ENCODE results near the gene CAND1.
"Not testable (repeated sequence)": the region's sequence is repeated elsewhere in the genome, so short reads cannot be mapped to it uniquely, and the experiment has no call there.

The CAND1 gene

DNA sequence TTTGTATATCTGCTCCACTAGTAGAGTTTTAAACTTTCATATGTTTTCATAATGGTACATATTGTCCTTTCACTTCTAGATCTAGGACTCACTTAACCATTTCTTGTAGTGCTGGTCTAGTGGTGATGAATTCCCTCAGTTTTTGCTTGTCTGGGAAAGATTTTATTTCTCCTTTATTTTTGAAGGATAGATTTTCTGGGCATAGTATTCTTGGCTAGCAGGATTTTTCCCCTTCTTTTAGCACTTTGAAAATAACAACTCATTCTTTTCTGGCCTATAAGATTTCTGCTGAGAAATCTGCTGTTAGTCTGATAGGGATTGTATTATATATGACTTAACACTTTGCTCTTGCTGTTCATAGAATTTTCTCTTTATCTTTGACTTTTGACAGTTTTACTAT, 69.3 kb downstream of the CAND1 start:
- no peaks in the 10 kb centered on the region for H3K4me1 ChIP-seq (ENCODE audit: insufficient read depth, low read length)
- no peaks in the 10 kb centered on the region for H3K36me3 ChIP-seq (ENCODE audit: insufficient read depth, low read length)
- no peaks in the 10 kb centered on the region; the same call in 1 of the 2 replicates for H3K9me3 ChIP-seq (ENCODE audit: control insufficient read depth, insufficient read depth, low read length)
- H3K9ac ChIP-seq (ENCODE audit: low read depth, low read length), result no peak overlapping the region

DNA sequence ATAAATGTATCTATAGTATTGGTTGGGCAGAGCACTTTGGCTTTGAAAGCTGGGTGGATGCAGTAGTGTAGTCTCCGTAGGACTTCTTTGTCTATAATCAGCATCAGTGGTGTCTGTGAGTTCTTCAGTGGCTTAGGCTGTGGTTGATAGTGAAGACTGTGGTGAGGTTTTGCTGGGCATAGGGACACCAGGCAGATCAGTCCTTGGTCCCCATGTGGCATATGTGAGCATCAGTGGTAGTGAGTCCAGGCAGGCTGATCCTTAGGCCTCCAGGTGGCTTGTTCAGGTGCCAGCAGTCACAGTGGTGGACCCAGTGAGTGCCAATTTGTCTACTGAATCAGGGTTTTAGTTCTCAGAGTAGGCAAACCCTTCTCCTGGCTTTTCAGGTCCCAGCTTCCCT, 70.4 kb downstream of the CAND1 start:
- Histone ChIP-seq H3K9ac (ENCODE audit: low read depth, low read length) (no peak overlapping the region), H3K4me1 (ENCODE audit: insufficient read depth, low read length) (no peaks in the 10 kb centered on the region), H3K9me3 (ENCODE audit: control insufficient read depth, insufficient read depth, low read length) (no peaks in the 10 kb centered on the region; the same call in 1 of the 2 replicates), H3K36me3 (ENCODE audit: insufficient read depth, low read length) (no peaks in the 10 kb centered on the region)

- not testable (repeated sequence) for H3K9ac ChIP-seq (ENCODE audit: low read depth, low read length); H3K36me3 ChIP-seq (ENCODE audit: insufficient read depth, low read length); H3K4me1 ChIP-seq (ENCODE audit: insufficient read depth, low read length); H3K9me3 ChIP-seq (ENCODE audit: control insufficient read depth, insufficient read depth, low read length)
Measured at GRCh38 chr12:67341086-67341485, 71.9 kb downstream of the CAND1 start.

DNA sequence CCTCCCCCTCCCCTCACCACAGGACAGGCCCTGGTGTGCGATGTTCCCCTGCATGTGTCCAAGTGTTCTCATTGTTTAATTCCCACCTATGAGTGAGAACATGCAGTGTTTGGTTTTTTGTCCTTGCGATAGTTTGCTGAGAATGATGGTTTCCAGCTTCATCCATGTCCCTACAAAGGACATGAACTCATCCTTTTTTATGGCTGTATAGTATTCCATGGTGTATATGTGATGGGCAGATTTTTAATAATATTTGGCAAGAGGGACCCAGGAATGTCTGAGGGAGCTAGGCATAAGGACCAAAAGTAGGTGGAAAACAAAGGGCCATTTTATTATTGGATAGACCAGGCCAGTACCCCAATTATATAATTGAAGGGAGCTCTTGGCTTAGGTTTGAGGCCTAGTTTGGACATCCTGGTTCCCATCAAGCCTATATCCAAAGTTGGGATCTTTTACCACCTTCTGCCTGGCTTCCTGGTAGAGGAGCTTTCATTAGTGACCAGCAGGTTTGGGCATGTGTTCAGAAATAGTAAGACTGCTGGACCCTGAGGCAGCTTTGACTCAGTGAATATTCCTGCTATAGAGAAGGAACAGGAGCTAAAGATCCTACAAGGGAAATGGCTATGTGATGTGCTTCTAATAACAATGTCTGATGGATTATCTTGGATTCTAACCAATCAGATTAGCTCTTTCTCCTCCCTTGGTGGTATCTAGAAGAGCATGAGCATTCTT, 76.0 kb downstream of the CAND1 start:
- Histone ChIP-seq H3K4me1 (ENCODE audit: insufficient read depth, low read length) (no peaks in the 10 kb centered on the region), H3K9ac (ENCODE audit: low read depth, low read length) (no peak overlapping the region), H3K9me3 (ENCODE audit: control insufficient read depth, insufficient read depth, low read length) (no peaks in the 10 kb centered on the region), H3K36me3 (ENCODE audit: insufficient read depth, low read length) (no peaks in the 10 kb centered on the region; the same call in 1 of the 2 replicates)

DNA sequence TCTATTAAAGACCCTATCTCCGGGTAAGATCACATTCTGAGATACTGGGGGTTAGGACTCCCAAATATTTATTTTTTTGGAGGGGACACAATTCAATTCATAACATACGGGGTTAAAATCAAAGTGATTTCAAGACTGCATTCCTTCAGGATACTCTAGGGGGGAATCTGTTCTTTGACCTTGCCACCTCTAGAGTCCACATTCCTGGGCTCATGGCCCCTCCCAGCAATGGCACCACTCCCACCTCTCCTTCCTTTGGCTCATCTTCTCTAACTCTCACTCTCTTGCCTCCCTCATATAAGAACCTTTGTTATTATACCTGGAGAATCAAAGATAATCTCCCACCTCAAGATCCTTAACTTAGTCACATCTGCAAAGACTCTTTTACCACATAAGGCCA, 79.5 kb downstream of the CAND1 start:
- Histone ChIP-seq H3K36me3 (ENCODE audit: insufficient read depth, low read length) (no peaks in the 10 kb centered on the region; the same call in 1 of the 2 replicates), H3K9ac (ENCODE audit: low read depth, low read length) (no peak overlapping the region), H3K9me3 (ENCODE audit: control insufficient read depth, insufficient read depth, low read length) (no peaks in the 10 kb centered on the region), H3K4me1 (ENCODE audit: insufficient read depth, low read length) (no peaks in the 10 kb centered on the region)

- no peaks in the 10 kb centered on the region; the same call in 1 of the 2 replicates for H3K36me3 ChIP-seq (ENCODE audit: insufficient read depth, low read length)
Measured at GRCh38 chr12:67352682-67353081, 83.5 kb downstream of the CAND1 start.

GRCh38 chr12:67354322-67354721, 85.2 kb downstream of the CAND1 start:
- H3K9ac ChIP-seq (ENCODE audit: low read depth, low read length), result no peak overlapping the region
- H3K9me3 ChIP-seq (ENCODE audit: control insufficient read depth, insufficient read depth, low read length), result no peaks in the 10 kb centered on the region
- H3K4me1 ChIP-seq (ENCODE audit: insufficient read depth, low read length), result no peaks in the 10 kb centered on the region
- H3K36me3 ChIP-seq (ENCODE audit: insufficient read depth, low read length), result no peaks in the 10 kb centered on the region

More at GRCh38 chr12:67352682-67353081, 83.5 kb downstream of the CAND1 start:
- Histone ChIP-seq H3K9ac (ENCODE audit: low read depth, low read length) (no peak overlapping the region), H3K4me1 (ENCODE audit: insufficient read depth, low read length) (no peaks in the 10 kb centered on the region), H3K9me3 (ENCODE audit: control insufficient read depth, insufficient read depth, low read length) (no peaks in the 10 kb centered on the region)

DNA sequence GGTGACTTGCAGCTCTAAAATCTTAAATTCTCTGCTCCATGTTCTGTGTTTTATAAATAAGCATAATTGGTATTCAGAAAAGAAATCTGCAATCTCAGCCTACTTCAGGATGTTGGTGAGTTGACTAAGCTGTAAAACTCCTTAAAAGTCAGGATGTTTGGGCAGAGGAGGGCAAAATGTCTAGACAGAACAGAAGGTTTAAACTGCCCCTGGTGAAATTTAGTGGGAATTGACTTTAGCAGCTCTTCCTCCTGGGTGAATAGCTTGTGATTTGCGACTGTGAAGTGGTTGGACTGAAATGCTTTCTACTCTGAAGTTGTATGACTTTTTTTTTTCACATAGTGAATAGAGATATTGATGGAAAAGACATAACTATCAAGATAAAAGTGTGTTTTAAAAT, 85.8 kb downstream of the CAND1 start:
- Histone ChIP-seq H3K9me3 (ENCODE audit: control insufficient read depth, insufficient read depth, low read length) (no peaks in the 10 kb centered on the region), H3K36me3 (ENCODE audit: insufficient read depth, low read length) (no peaks in the 10 kb centered on the region), H3K4me1 (ENCODE audit: insufficient read depth, low read length) (no peaks in the 10 kb centered on the region), H3K9ac (ENCODE audit: low read depth, low read length) (no peak overlapping the region)

- no peaks in the 10 kb centered on the region for H3K4me1 ChIP-seq (ENCODE audit: insufficient read depth, low read length)
- no peaks in the 10 kb centered on the region for H3K9me3 ChIP-seq (ENCODE audit: control insufficient read depth, insufficient read depth, low read length)
- H3K9ac ChIP-seq (ENCODE audit: low read depth, low read length), result no peak overlapping the region
- H3K36me3 ChIP-seq (ENCODE audit: insufficient read depth, low read length), result no peaks in the 10 kb centered on the region
Measured at GRCh38 chr12:67355428-67356379, 86.5 kb downstream of the CAND1 start.

DNA sequence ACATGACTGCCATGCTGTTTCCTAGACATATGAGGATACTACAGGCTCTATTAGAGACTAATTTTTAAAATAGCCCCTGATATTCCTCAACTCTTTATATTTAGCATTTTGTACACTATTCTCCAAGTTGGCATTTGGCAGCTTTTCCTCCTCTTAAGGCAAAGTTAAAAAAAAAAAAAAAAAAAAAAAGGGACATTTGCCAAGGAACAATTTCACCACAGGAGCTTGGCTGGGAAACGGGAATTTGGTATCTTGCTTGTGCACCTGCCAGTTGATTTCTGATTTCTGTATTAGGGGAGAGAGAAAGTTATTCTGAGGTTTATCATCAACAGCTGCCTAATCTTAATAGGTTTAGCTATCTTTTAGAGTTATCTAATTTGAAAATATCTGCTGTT, 87.2 kb downstream of the CAND1 start:
- Histone ChIP-seq H3K4me1 (ENCODE audit: insufficient read depth, low read length) (no peaks in the 10 kb centered on the region), H3K9ac (ENCODE audit: low read depth, low read length) (no peak overlapping the region), H3K9me3 (ENCODE audit: control insufficient read depth, insufficient read depth, low read length) (no peaks in the 10 kb centered on the region), H3K36me3 (ENCODE audit: insufficient read depth, low read length) (no peaks in the 10 kb centered on the region)

DNA sequence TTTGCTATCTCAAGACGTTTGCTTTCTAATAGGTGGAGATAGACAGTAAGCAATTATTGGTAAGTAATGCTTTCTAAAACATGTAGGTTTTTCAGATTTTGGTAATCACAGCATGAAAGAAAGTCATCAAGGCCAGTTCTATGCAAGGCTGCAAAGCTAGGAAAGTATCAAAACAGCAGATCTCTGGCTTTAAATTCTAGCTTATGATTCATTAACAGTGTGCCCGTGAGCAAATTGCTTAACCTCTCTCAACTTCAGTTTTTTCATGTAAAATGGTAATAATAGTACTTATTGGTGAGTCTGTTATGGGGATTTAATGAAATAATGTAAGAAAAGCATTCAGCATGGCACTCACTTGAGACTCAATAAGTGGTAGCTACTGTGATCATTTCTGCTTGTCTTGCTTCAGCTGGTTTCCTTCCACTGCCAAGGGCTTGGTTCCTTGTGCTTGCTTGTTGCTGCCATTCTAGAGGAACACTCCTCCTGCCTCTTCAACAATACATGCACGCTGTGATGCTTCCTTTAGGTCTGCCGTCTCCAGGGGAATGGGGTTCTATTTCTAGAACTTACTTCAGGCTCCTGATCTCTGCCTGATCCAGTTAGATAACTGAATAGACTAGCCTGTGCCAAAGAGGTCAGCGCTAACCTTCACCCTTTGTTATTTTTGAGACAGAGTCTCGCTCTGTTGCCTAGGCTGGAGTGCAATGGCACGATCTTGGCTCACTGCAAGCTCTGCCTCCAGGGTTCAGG, 88.4 kb downstream of the CAND1 start:
- H3K36me3 ChIP-seq (ENCODE audit: insufficient read depth, low read length), result no peaks in the 10 kb centered on the region
- H3K9me3 ChIP-seq (ENCODE audit: control insufficient read depth, insufficient read depth, low read length), result no peaks in the 10 kb centered on the region; the same call in 1 of the 2 replicates
- no peaks in the 10 kb centered on the region for H3K4me1 ChIP-seq (ENCODE audit: insufficient read depth, low read length)
- H3K9ac ChIP-seq (ENCODE audit: low read depth, low read length), result no peak overlapping the region

- Histone ChIP-seq H3K4me1 (ENCODE audit: insufficient read depth, low read length) (no peaks in the 10 kb centered on the region), H3K9ac (ENCODE audit: low read depth, low read length) (no peak overlapping the region)
Measured at GRCh38 chr12:67358781-67359338, 89.7 kb downstream of the CAND1 start.

DNA sequence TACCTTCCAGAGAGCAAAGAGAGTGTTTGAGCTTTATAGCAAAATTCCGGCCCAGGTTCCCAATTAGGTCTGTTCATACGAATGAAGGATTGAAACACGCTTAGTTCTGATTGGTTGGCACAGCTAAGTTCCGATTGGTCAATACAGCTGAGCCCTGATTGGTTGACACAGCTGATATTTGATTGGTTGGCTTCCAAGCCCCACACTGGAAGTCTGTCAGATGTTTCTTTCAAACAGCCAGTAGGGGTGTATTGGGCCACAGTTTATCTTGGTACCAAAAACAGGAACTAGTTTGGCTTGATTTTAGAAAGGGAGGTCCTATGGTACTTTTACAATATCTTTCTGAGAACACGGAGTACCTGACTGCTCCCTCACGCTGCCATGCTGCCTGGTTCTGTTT, 93.4 kb downstream of the CAND1 start:
- Histone ChIP-seq H3K9me3 (ENCODE audit: control insufficient read depth, insufficient read depth, low read length) (no peaks in the 10 kb centered on the region; the same call in 1 of the 2 replicates), H3K36me3 (ENCODE audit: insufficient read depth, low read length) (no peaks in the 10 kb centered on the region), H3K4me1 (ENCODE audit: insufficient read depth, low read length) (0 out of 2 replicates have a peak, but pooled peaks cover 6% of the 10 kb centered on the region), H3K9ac (ENCODE audit: low read depth, low read length) (no peak overlapping the region)

More at GRCh38 chr12:67358781-67359338, 89.7 kb downstream of the CAND1 start:
- Histone ChIP-seq H3K36me3 (ENCODE audit: insufficient read depth, low read length) (no peaks in the 10 kb centered on the region), H3K9me3 (ENCODE audit: control insufficient read depth, insufficient read depth, low read length) (no peaks in the 10 kb centered on the region; the same call in 1 of the 2 replicates)

- H3K9me3 ChIP-seq (ENCODE audit: control insufficient read depth, insufficient read depth, low read length), result no peaks in the 10 kb centered on the region; the same call in 1 of the 2 replicates
- H3K4me1 ChIP-seq (ENCODE audit: insufficient read depth, low read length), result 0 out of 2 replicates have a peak, but pooled peaks cover 6% of the 10 kb centered on the region
- no peak overlapping the region for H3K9ac ChIP-seq (ENCODE audit: low read depth, low read length)
- no peaks in the 10 kb centered on the region for H3K36me3 ChIP-seq (ENCODE audit: insufficient read depth, low read length)
Measured at GRCh38 chr12:67364228-67364627, 95.1 kb downstream of the CAND1 start.

All from ES-I3 (cell line).